ENCODE measurements around the gene MCTP2.

Gene MCTP2

GRCh38 chr15:94370206-94370935, 139.0 kb downstream of the MCTP2 start:
- Histone ChIP-seq H3K4me3 (replicated peaks; ENCODE audit: low read depth, low read length) (no peak overlapping the region), H3K36me3 (ENCODE audit: control insufficient read depth, insufficient read depth, low read length) (no peaks in the 10 kb centered on the region), H3K27me3 (replicated peaks; ENCODE audit: control insufficient read depth, insufficient read depth, low read length) (no peaks in the 10 kb centered on the region)
- DNase-seq (ENCODE audit: extremely low read depth, insufficient read length): no peak
- no peak for TF ChIP-seq CTCF (IDR thresholded peaks at IDR 0.05; ENCODE audit: insufficient read depth, low read length, poor library complexity, severe bottlenecking)

GRCh38 chr15:94370936-94371285, 139.6 kb downstream of the MCTP2 start:
- Histone ChIP-seq H3K36me3 (ENCODE audit: control insufficient read depth, insufficient read depth, low read length) (no peaks in the 10 kb centered on the region), H3K4me3 (replicated peaks; ENCODE audit: low read depth, low read length) (no peak overlapping the region), H3K27me3 (replicated peaks; ENCODE audit: control insufficient read depth, insufficient read depth, low read length) (no peaks in the 10 kb centered on the region)
- no peak for DNase-seq (ENCODE audit: extremely low read depth, insufficient read length)
- no peak for TF ChIP-seq CTCF (IDR thresholded peaks at IDR 0.05; ENCODE audit: insufficient read depth, low read length, poor library complexity, severe bottlenecking)

- H3K36me3 ChIP-seq (ENCODE audit: control insufficient read depth, insufficient read depth, low read length): no peaks in the 10 kb centered on the region
- DNase-seq (ENCODE audit: extremely low read depth, insufficient read length): no peak
- TF ChIP-seq CTCF (IDR thresholded peaks at IDR 0.05; ENCODE audit: insufficient read depth, low read length, poor library complexity, severe bottlenecking): no peak
- no peak overlapping the region for H3K4me3 ChIP-seq (replicated peaks; ENCODE audit: low read depth, low read length)
- H3K27me3 ChIP-seq (replicated peaks; ENCODE audit: control insufficient read depth, insufficient read depth, low read length): no peaks in the 10 kb centered on the region
These were observed 141.5 kb downstream of the MCTP2 start for GRCh38 chr15:94372821-94373220.

GRCh38 chr15:94375997-94376396, 144.6 kb downstream of the MCTP2 start:
- H3K36me3 ChIP-seq (ENCODE audit: control insufficient read depth, insufficient read depth, low read length): no peaks in the 10 kb centered on the region
- no peaks in the 10 kb centered on the region for H3K27me3 ChIP-seq (replicated peaks; ENCODE audit: control insufficient read depth, insufficient read depth, low read length)
- no peak for DNase-seq (ENCODE audit: extremely low read depth, insufficient read length)
- TF ChIP-seq CTCF (IDR thresholded peaks at IDR 0.05; ENCODE audit: insufficient read depth, low read length, poor library complexity, severe bottlenecking): no peak
- H3K4me3 ChIP-seq (replicated peaks; ENCODE audit: low read depth, low read length): no peak overlapping the region

- Histone ChIP-seq H3K4me3 (replicated peaks; ENCODE audit: low read depth, low read length) (no peak overlapping the region), H3K36me3 (ENCODE audit: control insufficient read depth, insufficient read depth, low read length) (no peaks in the 10 kb centered on the region), H3K27me3 (replicated peaks; ENCODE audit: control insufficient read depth, insufficient read depth, low read length) (no peaks in the 10 kb centered on the region)
- no peak for DNase-seq (ENCODE audit: extremely low read depth, insufficient read length)
- no peak for TF ChIP-seq CTCF (IDR thresholded peaks at IDR 0.05; ENCODE audit: insufficient read depth, low read length, poor library complexity, severe bottlenecking)
These were observed 148.6 kb downstream of the MCTP2 start for GRCh38 chr15:94379986-94380385.

GRCh38 chr15:94380798-94381197, 149.4 kb downstream of the MCTP2 start:
- no peak overlapping the region for H3K4me3 ChIP-seq (replicated peaks; ENCODE audit: low read depth, low read length)
- no peaks in the 10 kb centered on the region for H3K27me3 ChIP-seq (replicated peaks; ENCODE audit: control insufficient read depth, insufficient read depth, low read length)
- TF ChIP-seq CTCF (IDR thresholded peaks at IDR 0.05; ENCODE audit: insufficient read depth, low read length, poor library complexity, severe bottlenecking): no peak
- no peak for DNase-seq (ENCODE audit: extremely low read depth, insufficient read length)
- H3K36me3 ChIP-seq (ENCODE audit: control insufficient read depth, insufficient read depth, low read length): no peaks in the 10 kb centered on the region
